Activated T-cell treated with anti-CD3 and anti-CD28 coated beads for 4 hours (primary cell): ENCODE measurements around the gene RNF111.
"Not testable (repeated sequence)": the region's sequence is repeated elsewhere in the genome, so short reads cannot be mapped to it uniquely, and the experiment has no call there.

Source experiments
- DNase-seq: peaks from one replicate; pipeline ENCODE4 v3.0.0-alpha.2; 2020

The RNF111 gene

DNA sequence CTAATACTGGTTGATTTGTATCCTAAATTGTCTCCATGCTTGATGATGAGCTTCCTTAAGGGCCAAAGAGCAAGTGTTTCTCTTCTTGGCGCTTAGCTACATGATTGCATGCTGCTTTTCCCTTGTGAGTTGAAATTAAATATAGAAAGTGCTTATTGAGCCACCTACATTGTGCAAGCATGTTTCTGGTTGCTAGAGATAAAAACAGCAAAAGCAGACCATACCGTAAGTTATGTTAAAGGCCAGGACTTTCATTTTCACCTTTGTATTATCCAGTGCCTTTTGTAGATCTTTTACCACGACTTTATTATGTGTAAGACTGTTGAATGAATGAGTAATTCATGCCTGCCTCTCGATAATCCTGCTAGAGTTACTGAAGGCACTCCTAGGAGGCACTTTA lies 75.6 kb downstream of the RNF111 start:
- no peak for DNase-seq

DNA sequence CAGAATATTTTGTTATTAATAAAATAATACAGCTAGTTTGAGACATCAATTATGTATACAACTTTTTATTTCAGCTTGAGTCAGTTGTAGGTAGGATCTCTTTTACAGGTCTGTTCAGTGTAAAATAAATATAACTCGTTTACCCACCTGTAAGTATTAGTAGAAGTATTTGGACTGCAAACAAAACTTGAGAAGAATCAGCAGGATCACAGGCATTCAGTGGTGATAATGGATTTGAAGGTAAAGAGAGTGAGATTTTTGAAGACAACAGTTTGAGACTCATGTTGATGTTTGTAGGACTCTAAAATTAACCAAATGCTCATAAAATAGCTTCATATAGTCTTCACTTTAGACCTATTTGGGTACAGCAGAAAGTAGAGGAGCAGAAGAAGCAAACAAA lies 82.0 kb downstream of the RNF111 start:
- DNase-seq = no peak

DNA sequence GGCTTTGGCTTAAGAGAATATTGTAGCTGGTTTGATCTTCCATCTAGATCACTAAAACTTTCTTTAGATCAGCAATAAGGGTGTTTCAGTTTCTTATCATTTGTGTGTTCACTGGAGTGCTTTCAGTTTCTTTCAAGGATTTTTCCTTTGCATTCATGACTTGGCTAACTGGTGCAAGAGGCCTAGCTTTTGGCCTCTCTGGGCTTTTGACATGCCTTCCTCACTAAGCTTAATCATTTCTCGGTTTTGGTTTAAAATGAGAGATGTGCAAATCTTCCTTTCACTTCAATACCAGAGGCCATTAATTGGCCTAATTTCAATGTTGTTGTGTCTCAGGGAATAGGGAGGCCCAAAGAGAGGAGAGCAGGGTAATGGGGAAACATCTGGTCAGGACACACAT lies 87.1 kb downstream of the RNF111 start:
- no peak for DNase-seq

DNA sequence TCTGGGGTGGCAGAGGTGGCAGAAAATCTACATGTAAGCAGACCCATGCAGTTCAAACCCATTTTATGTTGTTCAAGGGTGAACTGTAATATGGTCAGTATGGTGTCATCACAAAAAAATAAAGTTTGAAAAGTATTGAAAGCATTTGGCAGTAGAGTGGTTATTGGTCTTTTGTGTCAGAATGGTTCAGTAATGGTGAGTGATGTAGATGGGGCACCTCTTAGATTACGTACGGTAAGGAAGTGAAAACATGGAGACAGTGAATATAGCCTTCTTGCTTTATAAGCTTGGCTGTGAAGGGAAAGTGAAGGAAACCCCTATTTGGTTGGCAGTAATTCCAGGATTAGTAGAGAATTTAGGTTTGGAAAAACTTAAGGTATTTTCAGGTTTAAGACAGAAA lies 100.3 kb downstream of the RNF111 start:
- DNase-seq = no peak

DNA sequence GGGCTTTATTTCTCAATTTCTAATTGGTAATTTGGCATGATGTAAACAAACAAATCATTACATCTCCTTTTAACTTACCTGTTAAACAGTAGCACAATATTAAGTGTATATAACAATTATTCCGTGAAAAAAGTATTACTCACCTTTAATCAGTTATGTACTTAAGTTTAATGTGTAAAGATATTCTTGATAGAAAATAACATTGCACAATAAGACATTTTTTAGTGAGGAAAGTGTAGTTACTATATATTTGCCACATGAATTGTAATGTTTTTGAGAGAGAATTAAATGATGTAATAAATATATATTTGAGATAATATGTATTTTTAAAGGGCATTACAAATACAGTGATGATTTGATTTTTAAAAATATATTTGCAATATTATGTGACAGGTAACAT lies 106.6 kb downstream of the RNF111 start:
- no peak for DNase-seq

GRCh38 chr15:59096429-59096828 lies 109.0 kb downstream of the RNF111 start:
- DNase-seq = no peak

GRCh38 chr15:59099162-59099685 lies 111.8 kb downstream of the RNF111 start:
- no peak for DNase-seq

- no peak for DNase-seq
These were observed 117.1 kb downstream of the RNF111 start for GRCh38 chr15:59104602-59104911.

GRCh38 chr15:59104912-59105732 lies 117.7 kb downstream of the RNF111 start, which contains the start of gene CCNB2:
CCNB2 (plus strand) TSS chr15:59105146; CDS start chr15:59105269, 123 bp downstream.
- DNase-seq = peak; percentile 69

DNA sequence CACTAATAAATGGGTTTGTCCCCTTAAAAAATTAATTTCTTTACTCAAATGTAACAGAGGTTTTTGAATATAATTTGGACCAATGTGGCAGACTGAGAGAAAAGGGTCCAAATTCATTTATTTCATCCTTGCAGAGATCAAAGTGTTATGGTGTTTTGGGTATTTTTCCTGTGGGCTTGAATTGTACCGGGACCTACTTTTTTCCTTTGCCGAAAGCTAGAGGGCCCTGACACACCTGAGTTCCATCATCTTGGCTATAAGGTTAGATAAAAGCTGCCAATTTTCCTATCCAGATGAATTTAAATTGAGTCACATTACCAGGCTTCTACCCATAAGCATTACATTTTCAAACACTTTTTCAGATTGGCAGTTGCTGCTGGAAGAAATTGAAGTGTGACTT lies 118.4 kb downstream of the RNF111 start:
- DNase-seq = no peak

- DNase-seq = no peak
These were observed 123.8 kb downstream of the RNF111 start for GRCh38 chr15:59111251-59111650.

GRCh38 chr15:59115047-59115446 lies 127.6 kb downstream of the RNF111 start:
- DNase-seq = no peak

- no peak for DNase-seq
These were observed 128.7 kb downstream of the RNF111 start for GRCh38 chr15:59116141-59116540.

DNA sequence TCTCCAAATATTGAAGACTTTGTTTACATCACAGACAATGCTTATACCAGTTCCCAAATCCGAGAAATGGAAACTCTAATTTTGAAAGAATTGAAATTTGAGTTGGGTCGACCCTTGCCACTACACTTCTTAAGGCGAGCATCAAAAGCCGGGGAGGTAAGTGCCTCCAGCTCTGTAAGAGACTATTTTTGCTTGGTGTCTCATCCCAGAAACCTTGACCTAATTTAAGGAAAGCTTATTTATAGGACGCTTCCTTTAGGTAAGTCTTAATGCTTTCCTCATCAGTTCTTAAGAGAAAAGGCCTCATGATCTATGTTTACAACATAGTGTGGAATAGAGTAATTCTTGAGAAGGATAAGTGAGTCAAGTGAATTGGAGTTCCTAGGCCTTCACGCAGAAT lies 129.3 kb downstream of the RNF111 start:
- DNase-seq = no peak

GRCh38 chr15:59119625-59120024 lies 132.2 kb downstream of the RNF111 start:
- no peak for DNase-seq

GRCh38 chr15:59120937-59121336 lies 133.5 kb downstream of the RNF111 start:
- no peak for DNase-seq

DNA sequence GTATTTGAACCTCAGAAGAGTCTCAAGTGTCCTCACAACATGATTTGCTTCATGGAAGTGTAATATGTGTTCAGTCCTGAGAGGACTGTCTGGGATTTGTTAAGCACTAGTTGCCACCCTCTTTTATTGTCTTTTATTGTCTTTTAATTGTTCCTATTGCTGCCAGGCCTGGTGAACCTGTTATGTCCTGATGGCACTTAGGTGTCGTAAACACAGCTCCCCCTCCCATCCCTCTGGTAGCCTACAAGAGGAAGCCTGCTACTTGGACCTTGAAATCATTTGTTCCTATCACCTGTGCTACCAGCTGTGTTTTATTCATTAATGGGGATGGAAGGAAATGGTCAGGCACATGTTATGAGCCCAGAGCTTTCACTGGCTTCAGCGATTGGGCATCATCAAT lies 136.8 kb downstream of the RNF111 start:
- no peak for DNase-seq

GRCh38 chr15:59125683-59126082 lies 138.2 kb downstream of the RNF111 start:
- not testable (repeated sequence) for DNase-seq

DNA sequence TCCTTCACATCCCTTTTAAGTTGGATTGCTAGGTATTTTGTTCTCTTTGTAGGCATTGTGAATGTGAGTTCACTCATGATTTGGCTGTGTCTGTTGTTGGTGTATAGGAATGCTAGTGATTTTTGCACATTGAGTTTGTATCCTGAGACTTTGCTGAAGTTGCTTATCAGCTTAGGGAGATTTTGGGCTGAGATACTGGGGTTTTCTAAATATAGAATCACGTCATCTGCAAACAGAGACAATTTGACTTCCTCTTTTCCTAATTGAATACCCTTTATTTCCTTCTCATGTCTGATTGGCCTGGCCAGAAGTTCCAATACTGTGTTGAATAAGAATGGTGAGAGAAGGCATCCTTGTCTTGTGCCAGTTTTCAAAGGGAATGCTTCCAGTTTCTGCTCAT lies 139.8 kb downstream of the RNF111 start:
- DNase-seq = not testable (repeated sequence)

DNA sequence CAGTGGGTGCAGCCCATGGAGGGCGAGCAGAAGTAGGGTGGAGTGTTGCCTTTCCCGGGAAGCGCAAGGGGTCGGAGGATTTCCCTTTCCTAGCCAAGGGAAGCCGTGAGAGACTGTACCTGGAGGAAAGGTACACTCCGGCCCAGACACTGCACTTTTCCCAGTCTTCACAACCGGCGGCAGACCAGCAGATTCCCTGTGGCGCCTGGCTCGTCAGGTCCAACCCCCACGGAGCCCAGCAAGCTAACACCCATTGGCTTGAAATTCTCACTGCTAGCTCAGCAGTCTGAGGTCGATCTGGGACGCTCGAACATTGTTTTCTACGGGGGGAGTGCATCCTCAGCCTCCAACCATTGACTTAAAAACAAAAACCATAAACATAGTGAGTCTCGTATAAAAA lies 144.0 kb downstream of the RNF111 start:
- DNase-seq = no peak

GRCh38 chr15:59131969-59132562 lies 144.6 kb downstream of the RNF111 start:
- no peak for DNase-seq

DNA sequence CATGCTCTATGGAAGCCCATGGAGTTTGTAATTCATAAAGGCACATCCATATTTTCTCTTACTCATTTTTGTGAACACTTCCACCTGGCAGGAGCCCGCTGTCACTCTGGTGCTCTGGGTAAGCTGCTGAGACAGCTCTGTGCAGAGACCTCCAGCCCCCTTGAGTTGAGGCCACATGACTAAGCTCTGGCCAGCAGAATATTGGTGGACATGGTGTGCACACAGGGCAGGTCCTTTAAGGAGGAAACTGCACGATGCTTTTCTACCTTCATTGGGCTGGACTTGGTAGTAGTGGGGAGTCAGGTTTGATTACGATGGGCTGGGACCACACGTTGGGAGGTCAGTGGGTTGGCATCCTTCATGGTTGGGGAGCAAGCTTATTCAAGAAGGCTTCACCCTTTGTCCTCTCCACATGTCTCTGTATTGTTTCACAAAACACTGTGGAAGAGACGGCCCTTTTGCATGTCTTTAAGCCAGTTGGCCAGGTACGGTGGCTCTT lies 146.5 kb downstream of the RNF111 start:
- no peak for DNase-seq

GRCh38 chr15:59137566-59137965 lies 150.1 kb downstream of the RNF111 start:
- DNase-seq = no peak

- DNase-seq = peak; percentile 33
These were observed 150.8 kb downstream of the RNF111 start for GRCh38 chr15:59138243-59138642.
